GM21367 (cell line): ENCODE results near the gene CDK5.
A peak's percentile ranks its signal among the peaks of the same experiment; 100 is the strongest.

Source experiments
- ATAC-seq: cut with Tn5 transposase; IDR thresholded peaks from one replicate; pipeline ENCODE4 v1.9.1; 2021; ENCODE audit not compliant: unreplicated experiment

Gene CDK5

GRCh38 chr7:151087245-151088018 is 29.7 kb upstream of the CDK5 start:
- no peak for ATAC-seq

- no peak for ATAC-seq
Observed at GRCh38 chr7:151086802-151087244, 29.1 kb upstream of the CDK5 start.

DNA sequence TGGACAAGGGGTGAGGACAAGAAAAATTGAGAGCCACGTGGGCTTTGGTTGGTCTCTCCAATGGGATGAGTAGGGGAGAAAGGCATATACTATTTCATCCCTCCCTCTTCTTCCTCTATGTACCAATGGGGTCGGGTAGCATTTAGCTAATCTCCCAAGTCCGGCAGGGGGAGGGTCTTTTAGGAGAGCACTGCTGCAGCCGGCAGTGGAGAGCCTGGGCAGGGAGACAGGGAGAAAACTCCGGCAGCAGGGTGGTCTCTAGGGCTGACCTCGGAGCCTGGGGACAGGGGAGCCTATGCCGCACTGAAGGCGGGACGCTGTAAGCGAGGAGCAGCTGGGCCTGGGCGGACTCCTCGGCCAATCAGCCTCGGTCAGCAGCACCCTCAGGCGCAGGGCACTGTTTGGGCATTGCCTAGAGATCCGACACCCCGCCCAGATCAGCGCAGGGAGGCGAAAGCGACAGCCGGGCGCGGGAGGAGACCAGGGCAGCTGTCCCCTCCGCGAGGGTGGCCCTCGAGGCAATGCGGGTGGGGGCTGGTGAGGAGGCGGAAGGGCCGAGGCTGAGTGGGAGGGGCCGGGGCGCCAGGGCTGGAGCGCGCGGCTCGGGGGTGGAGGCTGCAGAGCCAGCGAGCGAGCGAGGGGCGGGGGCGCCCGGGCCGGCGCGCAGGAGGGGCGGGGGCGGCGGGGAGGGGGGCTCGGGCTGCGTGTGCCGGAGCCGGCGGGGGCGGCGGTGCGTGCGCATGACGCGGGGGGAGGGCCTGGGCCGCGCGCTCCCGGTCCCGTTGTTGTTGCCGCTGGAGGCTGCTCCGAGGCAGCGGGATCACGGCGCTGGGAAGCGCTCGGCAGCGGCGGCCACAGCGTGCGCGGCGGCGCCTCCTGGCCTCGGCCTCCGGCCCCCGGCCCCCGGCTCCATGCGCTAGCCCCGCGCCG is 28.3 kb upstream of the CDK5 start, which contains the start of gene AGAP3:
Gene AGAP3, plus strand, starts transcription at position 785 of the 930 bp plus-strand sequence. CDS start 267 bp downstream, outside the sequence.
- ATAC-seq, result peak; percentile 39

- ATAC-seq, result no peak
Observed at GRCh38 chr7:151085329-151085690, 27.6 kb upstream of the CDK5 start.

DNA sequence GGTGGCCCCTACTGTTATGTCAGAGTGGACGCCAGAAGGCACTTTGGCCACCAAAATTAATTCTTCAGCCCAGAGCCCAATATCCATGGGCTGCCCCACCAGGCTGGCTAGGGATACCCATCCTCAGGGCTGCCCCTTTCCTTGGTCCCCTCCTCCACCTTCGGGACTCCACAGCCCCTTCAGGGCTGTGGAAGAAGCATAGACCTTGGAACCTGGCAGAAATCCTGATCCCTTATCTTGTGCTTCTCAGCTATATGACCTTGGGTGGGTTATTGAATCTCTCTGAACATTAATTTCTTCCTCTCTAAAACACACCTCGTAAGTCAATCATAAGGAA is 26.1 kb upstream of the CDK5 start:
- no peak for ATAC-seq

GRCh38 chr7:151083071-151083823 is 25.6 kb upstream of the CDK5 start, which contains the start of gene TMUB1:
Gene TMUB1, minus strand, starts transcription at chr7:151083493. Its CDS starts 930 bp downstream, at chr7:151082563.
- ATAC-seq, result peak; percentile 40

DNA sequence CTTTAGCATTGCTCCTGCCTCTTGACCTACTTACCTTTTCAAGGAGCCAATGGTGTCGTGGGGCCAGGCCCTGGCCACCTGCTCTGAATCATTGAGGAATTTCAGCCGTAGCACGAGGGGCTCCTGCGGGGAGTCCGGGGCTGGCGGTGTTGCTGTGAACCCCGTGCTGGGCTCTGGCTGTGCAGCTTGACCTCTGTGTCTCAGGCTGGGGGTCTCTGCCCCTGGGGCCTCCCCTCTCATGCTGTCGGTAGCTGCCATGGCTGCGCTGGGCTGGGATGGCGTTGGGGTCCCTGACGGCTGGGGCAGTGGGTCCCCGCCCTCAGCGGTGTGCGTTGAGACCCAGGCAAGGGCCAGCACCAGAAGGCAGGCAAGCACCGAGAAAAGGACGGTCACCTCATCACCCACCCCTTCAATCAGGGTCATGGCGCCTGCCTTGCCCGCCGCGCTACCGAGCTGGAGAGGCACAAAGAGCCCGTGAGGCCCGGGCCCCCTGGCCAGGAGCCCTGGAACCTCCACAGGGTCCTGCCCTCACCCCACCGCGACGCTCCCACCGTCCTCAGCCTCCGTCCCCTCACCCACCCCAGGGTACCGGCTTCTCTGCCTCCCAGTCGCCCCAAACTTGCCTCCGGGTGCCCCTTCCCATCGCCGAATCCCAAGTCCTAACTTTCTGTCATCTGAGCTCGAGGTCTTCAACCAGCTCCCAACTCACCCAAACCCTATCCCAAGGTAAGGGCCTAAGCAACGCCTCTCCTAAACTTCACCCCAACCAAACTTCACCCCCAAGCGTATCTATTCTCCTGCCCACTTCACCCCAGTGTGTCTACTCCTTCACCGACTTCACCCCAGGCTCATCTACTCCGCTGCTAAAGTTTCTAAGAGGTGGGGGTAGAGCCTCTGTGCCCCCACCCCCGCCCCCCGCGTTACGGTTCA is 24.7 kb upstream of the CDK5 start:
- ATAC-seq, result no peak

DNA sequence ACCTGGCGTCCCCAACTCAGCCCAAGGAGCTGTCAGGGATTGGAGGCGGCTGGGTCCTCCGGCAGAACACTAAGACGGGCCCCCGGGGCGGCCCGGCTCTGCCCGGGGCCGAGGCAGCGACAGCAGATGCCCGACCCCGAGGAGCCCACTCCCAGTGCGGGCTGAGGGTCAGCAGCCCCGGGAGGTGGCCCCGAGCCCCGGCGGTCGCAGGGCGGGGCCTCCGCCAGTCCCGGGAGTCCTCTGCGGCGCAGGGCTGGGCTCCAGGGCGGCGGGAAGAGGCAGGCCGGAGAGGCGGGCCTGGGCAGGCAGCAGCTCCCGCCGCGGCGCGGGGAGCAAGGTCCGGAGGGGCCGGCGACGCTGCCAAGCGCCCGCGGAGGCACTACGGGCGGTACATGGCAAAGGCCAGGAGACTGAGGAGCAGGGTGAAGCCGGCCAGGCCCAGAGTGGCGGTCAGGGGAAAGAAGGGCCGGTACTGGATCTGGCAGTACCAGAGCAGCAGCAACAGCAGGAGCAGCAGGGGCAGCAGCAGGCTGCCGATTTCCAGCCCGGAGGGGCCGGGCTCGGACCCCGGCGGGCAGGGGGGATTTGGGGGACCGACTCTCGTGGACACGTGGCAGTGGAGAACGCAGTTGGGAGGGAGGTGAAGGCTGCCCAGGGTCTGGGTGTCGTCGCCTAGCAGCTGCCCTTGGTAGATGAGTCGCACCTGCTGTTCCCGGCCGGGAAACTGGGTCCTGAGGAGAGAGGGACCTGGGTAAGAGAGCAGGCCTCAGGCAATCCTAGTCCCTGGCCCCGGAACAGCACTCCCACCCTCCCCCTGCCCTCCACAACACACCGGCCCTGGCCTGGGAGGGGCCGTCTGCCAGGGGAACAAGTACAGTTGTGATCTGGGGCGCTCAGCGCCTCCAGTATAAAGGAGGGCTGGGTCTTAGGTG is 23.7 kb upstream of the CDK5 start:
- ATAC-seq, result no peak

- peak; percentile 76 for ATAC-seq
Observed at GRCh38 chr7:151080522-151081169, 22.9 kb upstream of the CDK5 start, which contains the start of gene FASTK. Gene FASTK, minus strand, starts transcription at chr7:151080809. Its CDS starts 43 bp downstream, at chr7:151080766.

- peak; percentile 1 for ATAC-seq
Observed at GRCh38 chr7:151080067-151080521, 22.4 kb upstream of the CDK5 start.

DNA sequence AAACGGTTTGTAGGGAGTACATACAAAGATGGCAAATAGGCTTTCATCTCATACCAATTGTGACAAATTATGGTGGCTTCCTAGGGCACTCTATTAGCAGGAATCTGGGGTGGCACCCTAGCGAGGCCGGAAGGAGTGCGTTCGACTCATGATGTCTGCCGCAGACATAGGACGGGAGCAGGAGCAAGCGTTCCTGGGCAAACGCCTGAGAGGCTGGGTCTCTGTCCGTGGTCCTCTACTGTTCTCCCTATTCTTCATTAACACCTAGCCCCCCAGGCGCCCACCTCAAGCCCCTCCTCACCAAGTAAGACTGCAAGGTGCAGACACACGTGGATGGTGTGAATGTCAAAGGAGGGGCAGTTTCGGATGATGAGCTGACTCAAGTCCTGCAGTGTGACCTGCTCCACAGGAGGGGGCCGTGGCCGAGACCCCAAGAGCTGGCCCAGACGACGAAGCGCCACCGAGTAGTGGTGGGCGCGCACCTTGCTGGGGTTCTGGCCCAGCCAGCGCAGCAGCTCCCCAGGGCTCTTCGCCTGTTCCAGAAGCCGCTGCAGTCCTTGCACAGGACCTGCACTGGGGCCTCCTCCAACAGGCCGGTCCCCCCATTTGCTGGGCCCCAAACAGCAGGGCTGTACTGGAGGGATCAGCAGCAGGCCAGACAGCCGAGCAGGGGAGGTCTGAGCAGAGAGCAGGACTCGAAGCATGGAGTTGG is 21.7 kb upstream of the CDK5 start:
- no peak for ATAC-seq

GRCh38 chr7:151078233-151079040 is 20.7 kb upstream of the CDK5 start:
- ATAC-seq, result no peak

GRCh38 chr7:151077705-151078232 is 20.1 kb upstream of the CDK5 start:
- ATAC-seq, result no peak

- ATAC-seq, result no peak
Observed at GRCh38 chr7:151076863-151077704, 19.4 kb upstream of the CDK5 start.

- ATAC-seq, result no peak
Observed at GRCh38 chr7:151075978-151076426, 18.3 kb upstream of the CDK5 start.

DNA sequence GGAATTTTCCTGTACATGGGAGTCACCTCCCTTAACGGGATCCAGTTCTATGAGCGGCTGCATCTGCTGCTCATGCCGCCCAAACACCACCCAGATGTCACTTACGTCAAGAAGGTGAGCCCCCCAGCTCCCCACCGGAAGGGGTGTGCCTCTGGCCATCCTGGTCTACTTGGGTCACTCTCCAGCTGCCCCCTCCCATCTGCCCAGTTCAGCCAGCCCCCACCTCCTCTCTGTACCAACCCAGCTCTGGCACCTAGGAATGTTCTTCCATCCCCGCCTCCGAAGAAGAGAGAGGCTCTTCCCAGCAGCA is 17.9 kb upstream of the CDK5 start:
- ATAC-seq, result no peak
